Endodermal cell (in vitro differentiated cells): Measurements from ENCODE around the gene RNF212B. TPM values are rescaled to one million over a fixed set of nuclear protein-coding genes. Genes with fewer than 3 reads are reported as not detected.

ENCODE experiments used
- DNase-seq: peaks from one replicate; pipeline ENCODE4 v3.0.0-alpha.2; 2017
- H3K27ac ChIP-seq: 2 replicates; pipeline ENCODE4 v1.5.1; 2013; ENCODE audit warnings: mild to moderate bottlenecking, low read depth, low read length, moderate library complexity
- H3K27me3 ChIP-seq: 2 replicates; pipeline ENCODE4 v1.6.1; 2013; ENCODE audit warnings: mild to moderate bottlenecking, low read length, moderate library complexity; ENCODE audit not compliant: insufficient read depth, control insufficient read depth, poor library complexity, severe bottlenecking
- H3K36me3 ChIP-seq: 2 replicates; pipeline ENCODE4 v1.7.0; 2013; ENCODE audit warnings: mild to moderate bottlenecking, low read length, moderate library complexity; ENCODE audit not compliant: control insufficient read depth, insufficient read depth
- H3K4me1 ChIP-seq: one replicate; pipeline ENCODE4 v1.7.0; 2013; ENCODE audit warnings: low read length; ENCODE audit not compliant: control insufficient read depth, insufficient read depth
- H3K4me3 ChIP-seq: 2 replicates; pipeline ENCODE4 v1.5.1; 2013; ENCODE audit warnings: mild to moderate bottlenecking, low read length, moderate library complexity
- H3K9ac ChIP-seq: 2 replicates; pipeline ENCODE4 v1.6.1; 2013; ENCODE audit warnings: mild to moderate bottlenecking, low read length, moderate library complexity; ENCODE audit not compliant: poor library complexity, severe bottlenecking; ENCODE audit errors: extremely low read depth
- H3K9me3 ChIP-seq: 2 replicates; pipeline ENCODE4 v1.6.1; 2013; ENCODE audit warnings: mild to moderate bottlenecking, low read length, moderate library complexity; ENCODE audit not compliant: control insufficient read depth
- H3K27ac Mint-ChIP-seq: 2 replicates; pipeline ENCODE4 v1.8.0; 2020; ENCODE audit warnings: mixed read lengths
- H3K27me3 Mint-ChIP-seq: 2 replicates; pipeline ENCODE4 v1.8.0; 2021; ENCODE audit warnings: mild to moderate bottlenecking, mixed read lengths; ENCODE audit not compliant: insufficient read depth
- H3K36me3 Mint-ChIP-seq: 2 replicates; pipeline ENCODE4 v1.8.0; 2020; ENCODE audit warnings: low read depth, mixed read lengths
- H3K4me1 Mint-ChIP-seq: 2 replicates; pipeline ENCODE4 v1.8.0; 2020; ENCODE audit warnings: mixed read lengths
- H3K4me3 Mint-ChIP-seq: 2 replicates; pipeline ENCODE4 v1.8.0; 2020; ENCODE audit warnings: mild to moderate bottlenecking, moderate library complexity, mixed read lengths
- H3K9me3 Mint-ChIP-seq: 2 replicates; pipeline ENCODE4 v1.8.0; 2020; ENCODE audit warnings: mild to moderate bottlenecking, mixed read lengths
- CTCF ChIP-seq: fragments of 200-600 bp; sonication (generic); conservative IDR thresholded peaks from 2 replicates; pipeline ENCODE4 v1.5.0; 2021; ENCODE audit warnings: antibody characterized with exemption, mild to moderate bottlenecking
- WGBS, 2 experiments: methylation state at CpG; one replicate each; pipeline versions ENCODE4 v1.1.5 to v1.1.7; 2013; ENCODE audit warnings: missing lambda C conversion rate in 2 of 2, mixed read lengths in 1 of 2; ENCODE audit not compliant: insufficient coverage in 1 of 2, insufficient read length in 1 of 2; 5-methylcytosine and 5-hydroxymethylcytosine counted together
- total RNA-seq, 2 donors: library from RNA; stranded (reverse); fragmentation: NEBNext Ultra II Directional in 1 of 2; extraction: Animal tissue kit (Norgen Biotek cat#: 25700) in 1 of 2; gene quantifications; 2 replicates in 1 of 2; 3 replicates in 1 of 2; pipeline ENCODE4 v1.2.1, GENCODE V29; 2021

RNF212B gene
- total RNA-seq, 2 donors from 2014 or later = not detected

GRCh38 chr14:23306412-23307145, 68.8 kb downstream of the RNF212B start, which contains the start of gene BCL2L2:
Gene BCL2L2 (plus strand): TSS chr14:23306833. CDS start chr14:23307768, 935 bp downstream.
- Histone ChIP-seq H3K36me3 (peaks cover 34% of the 10 kb centered on the region), H3K4me3 (peak within 1 kb of the TSS; percentile 97), H3K27me3 (peaks cover 5% of the 10 kb centered on the region), H3K9ac (peak within 1 kb of the TSS; percentile 87), H3K9me3 (no peaks in the 10 kb centered on the region), H3K27ac (peak within 1 kb of the TSS; percentile 55), H3K4me1 (peaks cover 4% of the 10 kb centered on the region)
- no peaks in the 10 kb centered on the region for H3K9me3 Mint-ChIP-seq
- H3K27me3 Mint-ChIP-seq = peaks cover 13% of the 10 kb centered on the region
- 1 to 8% methylated on average over 5 to 24 of the region's 24 CpGs for WGBS, 2 experiments
- no peak for TF ChIP-seq CTCF
- peak within 1 kb of the TSS; percentile 97 for H3K27ac Mint-ChIP-seq
- peak; percentile 97 for DNase-seq
- peaks cover 33% of the 10 kb centered on the region for H3K36me3 Mint-ChIP-seq
- H3K4me3 Mint-ChIP-seq = peak within 1 kb of the TSS; percentile 92
- H3K4me1 Mint-ChIP-seq = peaks cover 15% of the 10 kb centered on the region

GRCh38 chr14:23307146-23307530, 69.4 kb downstream of the RNF212B start:
- 8 to 10% methylated on average over 2 to 3 of the region's 5 CpGs for WGBS, 2 experiments
- H3K9ac ChIP-seq = peak overlapping the region; percentile 87
- Mint-ChIP-seq H3K36me3 (peaks cover 37% of the 10 kb centered on the region), H3K4me3 (peak overlapping the region; percentile 92), H3K4me1 (peaks cover 15% of the 10 kb centered on the region), H3K27ac (peak overlapping the region; percentile 97), H3K27me3 (peaks cover 13% of the 10 kb centered on the region), H3K9me3 (no peaks in the 10 kb centered on the region)
- peak overlapping the region; percentile 55 for H3K27ac ChIP-seq
- H3K27me3 ChIP-seq = peaks cover 5% of the 10 kb centered on the region
- H3K4me1 ChIP-seq = peaks cover 4% of the 10 kb centered on the region
- no peaks in the 10 kb centered on the region for H3K9me3 ChIP-seq
- peaks cover 39% of the 10 kb centered on the region for H3K36me3 ChIP-seq
- peak overlapping the region; percentile 97 for H3K4me3 ChIP-seq
- no peak for TF ChIP-seq CTCF
- no peak for DNase-seq

GRCh38 chr14:23307687-23308644, 70.2 kb downstream of the RNF212B start:
- Histone ChIP-seq H3K4me3 (peak overlapping the region; percentile 97), H3K9me3 (no peaks in the 10 kb centered on the region), H3K27me3 (peaks cover 5% of the 10 kb centered on the region), H3K4me1 (peaks cover 4% of the 10 kb centered on the region), H3K9ac (peak overlapping the region; percentile 87), H3K36me3 (peaks cover 47% of the 10 kb centered on the region), H3K27ac (no peak overlapping the region)
- 94 to 97% methylated on average over 12 to 22 of the region's 22 CpGs for WGBS, 2 experiments
- Mint-ChIP-seq H3K9me3 (no peaks in the 10 kb centered on the region), H3K27ac (peak overlapping the region; percentile 97), H3K36me3 (peaks cover 45% of the 10 kb centered on the region), H3K4me1 (peaks cover 15% of the 10 kb centered on the region), H3K4me3 (peak overlapping the region; percentile 92), H3K27me3 (peaks cover 11% of the 10 kb centered on the region)
- no peak for TF ChIP-seq CTCF
- no peak for DNase-seq
